Hepatocyte (in vitro differentiated cells): ENCODE data around the gene USP30. TPM values are rescaled to one million over a fixed set of nuclear protein-coding genes. Genes with fewer than 3 reads are reported as not detected.
"Not testable (repeated sequence)": the region's sequence is repeated elsewhere in the genome, so short reads cannot be mapped to it uniquely, and the experiment has no call there.

Experiments
- DNase-seq: peaks from one replicate; pipeline ENCODE4 v3.0.0-alpha.2; 2016; ENCODE audit warnings: low spot score
- H2AFZ ChIP-seq: fragments of 200-600 bp; sonication (generic); 2 replicates; pipeline ENCODE4 v1.6.0; 2016; ENCODE audit warnings: antibody characterized with exemption, mild to moderate bottlenecking
- H3K27ac ChIP-seq: fragments of 200-600 bp; sonication (generic); 2 replicates; pipeline ENCODE4 v1.5.1; 2016; ENCODE audit warnings: mild to moderate bottlenecking
- H3K27me3 ChIP-seq: fragments of 200-600 bp; sonication (generic); 2 replicates; pipeline ENCODE4 v1.6.1; 2016
- H3K36me3 ChIP-seq: fragments of 200-600 bp; sonication (generic); replicated peaks from 2 replicates; pipeline ENCODE4 v1.5.1; 2016; ENCODE audit warnings: low read depth; ENCODE audit not compliant: insufficient read depth
- H3K4me1 ChIP-seq: fragments of 200-600 bp; sonication (generic); 2 replicates; pipeline ENCODE4 v1.5.1; 2016; ENCODE audit warnings: mild to moderate bottlenecking, moderate library complexity; ENCODE audit not compliant: insufficient read depth
- H3K4me2 ChIP-seq: fragments of 200-600 bp; sonication (generic); 2 replicates; pipeline ENCODE4 v1.6.0; 2016
- H3K4me3 ChIP-seq: fragments of 200-600 bp; sonication (generic); 2 replicates; pipeline ENCODE4 v1.5.1; 2016; ENCODE audit warnings: mild to moderate bottlenecking
- H3K79me2 ChIP-seq: fragments of 200-600 bp; sonication (generic); 2 replicates; pipeline ENCODE4 v1.6.0; 2017; ENCODE audit warnings: mild to moderate bottlenecking
- H3K9me2 ChIP-seq: fragments of 200-600 bp; sonication (generic); replicated peaks from 2 replicates; pipeline ENCODE4 v1.6.0; 2017; ENCODE audit warnings: mild to moderate bottlenecking; ENCODE audit not compliant: insufficient read depth
- H3K9me3 ChIP-seq: fragments of 200-600 bp; sonication (generic); 2 replicates; pipeline ENCODE4 v1.5.1; 2016; ENCODE audit warnings: low read depth, mild to moderate bottlenecking
- H4K20me1 ChIP-seq: fragments of 200-600 bp; sonication (generic); 2 replicates; pipeline ENCODE4 v1.6.0; 2016; ENCODE audit warnings: mild to moderate bottlenecking; ENCODE audit not compliant: insufficient read depth, poor library complexity, severe bottlenecking
- CTCF ChIP-seq: fragments of 200-600 bp; sonication (generic); IDR thresholded peaks from 2 replicates; pipeline ENCODE4 v1.5.1; 2016; ENCODE audit warnings: antibody characterized with exemption, mild to moderate bottlenecking; ENCODE audit not compliant: poor library complexity
- EZH2 ChIP-seq: fragments of 200-600 bp; sonication (generic); IDR thresholded peaks from 2 replicates; pipeline ENCODE4 v1.6.1; 2016; ENCODE audit warnings: antibody characterized with exemption, mild to moderate bottlenecking, borderline replicate concordance
- EZH2phosphoT487 ChIP-seq: fragments of 200-600 bp; sonication (generic); IDR thresholded peaks from one replicate; pipeline ENCODE4 v1.6.1; 2018; ENCODE audit warnings: antibody characterized with exemption, mild to moderate bottlenecking, low read depth, moderate library complexity; ENCODE audit not compliant: unreplicated experiment, severe bottlenecking
- WGBS: methylation state at CpG from one replicate; pipeline ENCODE4 v1.1.6; 2016; ENCODE audit warnings: low lambda C conversion rate; ENCODE audit errors: missing lambda C conversion rate; 5-methylcytosine and 5-hydroxymethylcytosine counted together
- polyA plus RNA-seq: library from polyadenylated mRNA; unstranded; fragments of >200 nt; fragmentation: Nextera tagmentation; extraction: Ambion mirVana; gene quantifications from 2 replicates; pipeline ENCODE4 v1.2.1, GENCODE V29; 2016
- total RNA-seq: library from RNA; depleted of rRNA; stranded (reverse); fragments of >200 nt; gene quantifications from 2 replicates; pipeline ENCODE4 v1.2.3, GENCODE V29; 2014

USP30 gene
- total and polyA plus RNA-seq, 2 experiments from 2014 or later, result 12.5 to 13.8 TPM

- DNase-seq, result no peak
- no peaks in the 10 kb centered on the region for H3K9me2 ChIP-seq
- peaks cover 10% of the 10 kb centered on the region for H3K27me3 ChIP-seq
- no peak overlapping the region for H3K4me3 ChIP-seq
- WGBS, result 81% methylated on average over 8 of the region's 8 CpGs
- H3K9me3 ChIP-seq, result no peaks in the 10 kb centered on the region
- H3K4me1 ChIP-seq, result no peaks in the 10 kb centered on the region
- no peaks in the 10 kb centered on the region for H3K79me2 ChIP-seq
- no peaks in the 10 kb centered on the region for H4K20me1 ChIP-seq
- no peak overlapping the region for H3K27ac ChIP-seq
- H3K4me2 ChIP-seq, result no peak overlapping the region
- H3K36me3 ChIP-seq, result no peaks in the 10 kb centered on the region
- TF ChIP-seq EZH2, result no peak
- TF ChIP-seq CTCF, result no peak
- no peak for TF ChIP-seq EZH2phosphoT487
- no peak overlapping the region for H2AFZ ChIP-seq
Observed at GRCh38 chr12:109047081-109047805, 5.1 kb upstream of the USP30 start.

- not testable (repeated sequence) for H3K4me2 ChIP-seq, H3K36me3 ChIP-seq, H3K27me3 ChIP-seq, H3K4me3 ChIP-seq, H3K27ac ChIP-seq, H3K79me2 ChIP-seq, H3K4me1 ChIP-seq, H3K9me2 ChIP-seq, H3K9me3 ChIP-seq, DNase-seq, H2AFZ ChIP-seq, H4K20me1 ChIP-seq
- WGBS, result 83% methylated on average over 3 of the region's 3 CpGs
Observed at GRCh38 chr12:109048706-109049105, 3.7 kb upstream of the USP30 start.

- H3K27me3 ChIP-seq, result not testable (repeated sequence)
Observed at GRCh38 chr12:109049794-109050193, 2.6 kb upstream of the USP30 start.

GRCh38 chr12:109052097-109052413, 321 bp upstream of the USP30 start:
- no peak for DNase-seq
- peak overlapping the region; percentile 74 for H3K4me2 ChIP-seq
- no peaks in the 10 kb centered on the region for H4K20me1 ChIP-seq
- peaks cover 12% of the 10 kb centered on the region for H3K4me1 ChIP-seq
- H3K9me2 ChIP-seq, result no peaks in the 10 kb centered on the region
- no peak for TF ChIP-seq EZH2
- no peak for TF ChIP-seq EZH2phosphoT487
- no peak for TF ChIP-seq CTCF
- H3K27ac ChIP-seq, result no peak overlapping the region
- no peaks in the 10 kb centered on the region for H3K9me3 ChIP-seq
- WGBS, result 40% methylated on average over 6 of the region's 6 CpGs
- H3K27me3 ChIP-seq, result no peaks in the 10 kb centered on the region
- peak overlapping the region; percentile 74 for H3K4me3 ChIP-seq
- peaks cover 27% of the 10 kb centered on the region for H3K79me2 ChIP-seq
- H3K36me3 ChIP-seq, result no peaks in the 10 kb centered on the region
- H2AFZ ChIP-seq, result peak overlapping the region; percentile 79

More at GRCh38 chr12:109049794-109050193, 2.6 kb upstream of the USP30 start:
- not testable (repeated sequence) for H3K4me3 ChIP-seq, DNase-seq, H3K4me2 ChIP-seq, H4K20me1 ChIP-seq, H3K27ac ChIP-seq, H2AFZ ChIP-seq, H3K9me2 ChIP-seq, H3K9me3 ChIP-seq, H3K36me3 ChIP-seq
- H3K4me1 ChIP-seq, result peaks cover 12% of the 10 kb centered on the region
- WGBS, result 81% methylated on average over 8 of the region's 8 CpGs
- peaks cover 17% of the 10 kb centered on the region for H3K79me2 ChIP-seq
